Glomerular visceral epithelial cell (primary cell): ENCODE measurements around the gene CCDC3.
A peak's percentile ranks its signal among the peaks of the same experiment; 100 is the strongest.

Experiments used
- DNase-seq: peaks from one replicate; pipeline ENCODE4 v3.0.0-alpha.2; 2016; ENCODE audit errors: extremely low spot score

CCDC3 gene

DNA sequence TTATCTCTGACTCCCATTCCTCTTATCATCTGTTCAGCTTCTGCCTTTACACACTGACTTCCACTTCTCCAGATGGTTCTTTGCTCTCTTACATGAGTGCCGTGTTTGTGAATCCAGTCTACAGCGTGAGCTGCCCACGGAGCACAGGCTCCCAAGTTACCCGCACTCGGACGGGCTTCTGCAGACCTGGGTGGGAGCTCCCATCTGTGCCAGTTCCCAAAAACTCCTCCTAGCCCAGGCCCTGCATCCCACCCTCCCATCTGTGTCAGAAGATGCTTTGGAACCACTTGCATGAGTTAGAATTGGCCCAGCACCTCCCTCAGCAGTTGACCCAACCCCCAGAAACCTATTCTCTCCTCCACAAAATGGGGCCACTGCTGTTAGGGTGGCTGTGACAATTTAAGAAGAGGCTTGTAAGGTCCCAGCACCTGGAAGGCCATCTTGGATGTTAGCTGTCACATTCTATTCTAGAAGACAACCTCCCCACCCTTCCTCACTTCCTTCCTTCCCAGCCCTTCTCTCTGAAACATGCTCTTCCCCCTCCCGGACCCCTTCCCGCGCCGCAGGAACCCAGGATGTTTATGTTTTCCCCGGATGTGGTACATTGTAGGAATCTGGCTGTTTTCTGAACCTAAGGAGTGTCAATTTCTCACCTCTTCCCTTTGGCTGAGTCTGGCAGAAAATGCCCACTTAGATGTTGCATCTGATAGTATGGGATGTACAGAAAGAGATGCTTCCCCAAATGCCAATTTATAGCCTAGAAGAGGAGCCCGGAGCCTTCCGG, 79.2 kb downstream of the CCDC3 start:
- no peak for DNase-seq

GRCh38 chr10:12921163-12921562, 80.3 kb downstream of the CCDC3 start:
- DNase-seq = no peak

DNA sequence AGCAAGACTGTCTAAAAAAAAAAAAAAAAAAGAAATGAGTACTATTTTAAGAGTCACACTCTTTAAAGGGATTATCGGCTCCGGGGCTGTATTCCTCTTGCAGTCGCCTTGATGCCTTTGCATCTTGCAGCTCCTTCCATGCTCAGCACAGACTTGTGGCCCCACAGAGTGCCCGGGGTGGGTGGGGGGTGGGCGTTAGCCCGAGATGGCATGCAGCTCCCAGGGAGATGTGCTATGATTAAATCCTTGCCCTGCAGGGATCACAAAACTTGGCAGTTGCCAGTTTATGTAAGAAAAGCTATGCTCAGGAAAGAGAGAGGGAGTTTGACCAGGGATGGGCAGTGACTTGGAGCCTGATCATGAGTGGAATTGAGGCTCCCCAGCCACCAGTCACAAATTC, 81.9 kb downstream of the CCDC3 start:
- no peak for DNase-seq

DNA sequence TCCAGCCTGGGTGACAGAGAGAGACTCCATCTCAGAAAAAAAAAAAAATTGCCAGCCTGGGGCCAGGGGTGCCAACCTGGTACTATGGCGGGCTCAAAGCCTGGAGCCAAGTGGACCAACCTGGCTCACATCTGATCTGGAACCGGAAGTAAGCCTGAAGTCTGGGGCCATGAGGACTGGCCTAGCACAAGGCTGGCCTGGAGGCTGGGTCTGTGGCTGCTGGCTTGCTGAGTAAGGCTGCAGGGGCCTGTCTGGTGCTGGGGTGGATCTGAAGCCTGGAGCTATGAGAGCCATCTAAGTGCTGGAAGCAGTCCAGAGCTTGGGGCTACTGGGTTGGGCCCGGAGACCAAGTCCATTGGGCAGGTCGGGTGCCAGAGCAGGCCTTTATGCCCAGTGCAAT, 84.9 kb downstream of the CCDC3 start:
- DNase-seq = no peak

DNA sequence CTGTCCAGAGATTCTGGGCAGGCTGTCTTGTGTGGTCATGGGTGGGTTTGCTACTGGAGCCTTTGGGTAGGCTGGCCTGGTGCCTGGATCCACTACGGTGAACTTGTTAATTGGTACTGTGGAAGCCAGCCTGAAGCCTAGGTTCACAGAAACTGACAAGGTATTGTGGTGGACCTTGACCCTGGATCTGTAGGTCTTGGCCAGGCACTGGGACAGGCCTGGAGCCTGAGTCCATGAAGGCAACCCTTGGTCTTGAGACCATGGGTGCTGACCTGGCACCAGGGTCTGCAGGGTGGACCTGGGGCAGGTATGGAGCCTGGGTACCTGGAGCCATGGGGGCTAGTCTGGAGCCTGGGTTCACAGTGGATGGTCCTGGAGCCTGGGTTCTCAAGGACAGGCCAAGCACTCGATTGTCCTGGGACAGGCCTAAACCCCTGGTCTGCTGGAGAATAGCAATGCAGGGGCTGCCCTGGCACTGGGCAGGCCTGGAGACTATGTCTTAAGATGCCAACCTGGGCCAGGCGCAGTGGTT, 85.8 kb downstream of the CCDC3 start:
- no peak for DNase-seq

GRCh38 chr10:12914111-12914510, 87.4 kb downstream of the CCDC3 start:
- DNase-seq = no peak

GRCh38 chr10:12911795-12912194, 89.7 kb downstream of the CCDC3 start:
- DNase-seq = no peak

DNA sequence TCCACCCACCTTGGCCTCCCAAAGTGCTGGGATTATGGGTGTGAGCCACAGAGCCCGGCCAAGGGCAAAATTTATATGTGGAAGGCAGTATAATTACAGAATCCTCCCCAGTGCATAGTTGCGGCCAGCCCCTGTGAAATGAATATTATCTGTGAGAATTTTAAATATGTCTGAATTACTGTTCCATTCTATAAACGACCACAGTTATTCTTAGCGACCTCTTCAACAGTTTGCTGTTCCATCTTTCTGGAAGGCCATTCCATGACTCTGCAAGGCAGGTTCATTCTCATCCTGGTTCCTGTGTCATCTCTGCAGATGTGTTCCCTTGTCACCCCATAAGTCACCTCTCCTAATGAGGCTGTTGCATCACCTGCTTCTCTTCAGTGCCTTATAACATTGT, 90.7 kb downstream of the CCDC3 start:
- DNase-seq = no peak

DNA sequence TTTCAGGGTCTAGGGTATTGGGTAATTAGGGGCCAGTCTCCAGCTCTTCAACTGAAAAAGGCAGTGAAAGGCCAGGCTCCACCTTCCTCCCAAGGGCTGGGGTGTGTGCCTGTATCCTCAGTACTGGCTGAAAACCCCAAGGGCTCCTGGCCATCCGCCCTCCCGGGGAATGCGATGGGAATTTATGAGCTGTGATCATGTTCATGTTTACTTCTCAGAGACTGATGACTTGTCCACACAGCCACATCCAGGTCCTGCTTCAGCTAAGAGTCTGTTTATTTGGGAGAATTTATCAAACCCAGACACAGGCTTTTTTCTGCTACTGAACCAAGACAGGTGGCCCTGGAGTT, 91.7 kb downstream of the CCDC3 start:
- no peak for DNase-seq

GRCh38 chr10:12909182-12909835, 92.2 kb downstream of the CCDC3 start:
- no peak for DNase-seq

DNA sequence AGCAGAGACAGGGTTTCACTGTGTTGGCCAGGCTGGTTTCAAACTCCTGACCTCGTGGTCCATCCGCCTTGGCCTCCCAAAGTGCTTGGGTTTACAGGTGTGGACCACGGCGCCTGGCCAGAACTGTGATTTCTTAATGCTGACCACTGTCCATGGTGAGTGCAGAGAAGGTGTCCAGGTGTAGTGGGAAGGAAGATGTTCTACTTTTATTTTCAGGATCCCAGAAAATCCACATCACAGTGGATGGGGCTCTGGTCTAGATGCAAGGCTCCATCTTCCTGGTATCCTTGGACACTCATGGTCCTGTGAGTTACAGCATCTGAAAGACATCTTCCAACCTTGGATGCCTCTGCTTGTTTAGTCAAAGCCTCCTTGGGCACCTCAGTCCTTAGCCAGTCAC, 92.7 kb downstream of the CCDC3 start:
- no peak for DNase-seq

DNA sequence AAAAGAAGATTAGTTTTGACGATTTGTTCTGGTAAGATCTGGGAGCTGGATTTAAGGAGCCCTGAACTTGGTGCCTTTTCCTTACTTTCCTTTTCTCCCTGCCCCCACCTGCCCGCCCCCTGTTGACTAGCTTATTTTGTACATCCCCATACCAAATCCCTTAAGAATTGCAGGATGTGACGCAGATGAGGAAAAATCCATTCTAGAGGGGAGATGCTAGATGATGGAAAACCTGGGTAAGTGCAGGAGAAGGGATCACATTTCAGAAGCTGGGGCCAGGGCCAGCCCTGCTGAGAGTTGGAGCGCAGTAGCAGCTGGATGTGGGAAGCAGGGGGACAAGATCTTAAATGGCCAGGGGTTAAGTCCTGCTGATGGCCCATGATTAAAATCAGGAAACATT, 93.9 kb downstream of the CCDC3 start:
- DNase-seq = no peak

DNA sequence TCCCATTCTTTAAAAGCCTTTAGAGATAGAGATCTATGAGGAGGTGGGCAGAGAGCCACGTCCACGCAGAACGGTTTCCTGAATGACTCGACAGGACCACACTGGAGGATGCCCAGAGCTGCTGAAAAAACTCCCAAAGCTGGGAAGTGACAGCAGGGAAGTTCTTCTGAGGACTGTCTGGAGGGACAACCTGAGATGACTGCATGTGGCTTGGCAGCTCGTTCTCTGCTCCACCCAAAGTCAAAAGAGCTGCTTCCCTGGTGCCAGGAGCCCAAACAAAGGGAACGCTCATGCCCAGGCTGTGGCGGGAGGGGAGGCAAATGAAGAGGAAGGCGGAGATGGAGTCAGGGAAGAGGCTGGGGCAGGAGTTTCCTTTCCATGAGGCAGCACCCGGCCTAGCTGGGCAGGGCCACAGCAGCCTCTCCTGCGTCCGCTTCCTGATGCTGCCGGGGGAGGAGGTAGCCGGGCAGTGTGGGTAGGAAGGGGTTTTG, 95.4 kb downstream of the CCDC3 start:
- DNase-seq = no peak

DNA sequence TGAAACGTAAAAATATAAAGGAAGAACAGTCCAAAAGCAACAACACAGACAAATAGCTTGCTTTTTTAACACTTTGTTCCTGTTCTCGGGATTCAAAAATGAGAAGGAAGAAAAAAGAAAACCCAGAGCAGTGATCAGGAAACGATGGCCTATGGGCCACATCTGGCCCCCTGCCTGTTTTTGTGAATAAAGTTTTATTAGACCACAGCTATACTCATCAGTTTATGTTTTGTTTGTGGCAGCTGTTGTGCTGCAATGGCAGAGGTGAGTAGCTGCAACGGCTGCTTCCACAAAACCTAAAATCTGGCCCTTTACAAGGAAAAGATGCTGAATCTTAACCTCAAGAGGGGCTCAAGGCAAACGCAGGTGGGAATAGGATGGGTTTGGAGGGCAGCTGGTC, 96.4 kb downstream of the CCDC3 start:
- DNase-seq = no peak

DNA sequence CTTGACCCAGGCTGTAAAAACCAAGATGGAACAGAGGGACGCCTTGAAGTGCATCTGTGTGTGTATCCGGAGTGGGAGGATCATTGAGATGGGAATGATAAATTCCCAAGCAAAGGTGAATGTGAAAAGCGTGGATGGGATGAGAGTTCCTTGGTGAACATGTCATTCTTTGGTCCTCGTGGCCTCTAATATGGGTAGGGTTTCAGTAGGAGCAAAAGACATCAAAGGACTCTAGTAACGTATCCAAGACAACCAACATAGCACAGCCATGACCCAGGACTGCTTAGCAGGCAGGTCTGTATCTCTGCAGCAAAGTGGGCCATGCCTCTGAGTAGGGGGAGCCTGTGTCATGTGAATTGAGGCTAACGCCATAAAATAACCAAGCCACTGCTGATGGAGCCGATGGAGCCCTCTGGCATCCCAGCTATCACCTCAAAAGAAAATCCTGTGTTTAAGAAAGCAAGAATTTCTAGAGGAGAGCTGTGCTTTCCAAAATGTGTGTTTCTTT, 98.6 kb downstream of the CCDC3 start:
- no peak for DNase-seq

DNA sequence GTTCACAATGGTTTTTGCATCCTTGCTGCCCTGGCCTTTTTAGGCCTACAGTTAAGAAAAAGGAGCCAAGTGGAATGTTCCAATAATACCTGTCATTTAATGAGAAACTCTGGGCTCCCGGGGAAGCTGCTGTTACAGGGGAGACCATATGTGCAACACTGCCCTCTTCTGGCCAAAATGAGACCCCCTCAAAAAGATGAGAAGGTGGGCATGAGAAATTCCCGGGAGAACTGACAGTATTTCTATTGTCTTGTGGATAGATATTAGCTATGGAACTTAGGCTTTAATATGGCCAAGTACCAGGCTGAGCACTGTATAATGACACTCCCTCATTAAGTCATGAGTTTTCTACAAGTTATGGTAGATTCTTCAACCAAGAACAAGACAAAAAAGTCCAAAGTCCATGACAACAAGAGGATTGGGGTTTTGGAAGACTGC, 99.4 kb downstream of the CCDC3 start:
- peak; percentile 63 for DNase-seq

GRCh38 chr10:12899546-12899945, 102.0 kb downstream of the CCDC3 start:
- DNase-seq = no peak

GRCh38 chr10:12898271-12898670, 103.2 kb downstream of the CCDC3 start:
- no peak for DNase-seq

DNA sequence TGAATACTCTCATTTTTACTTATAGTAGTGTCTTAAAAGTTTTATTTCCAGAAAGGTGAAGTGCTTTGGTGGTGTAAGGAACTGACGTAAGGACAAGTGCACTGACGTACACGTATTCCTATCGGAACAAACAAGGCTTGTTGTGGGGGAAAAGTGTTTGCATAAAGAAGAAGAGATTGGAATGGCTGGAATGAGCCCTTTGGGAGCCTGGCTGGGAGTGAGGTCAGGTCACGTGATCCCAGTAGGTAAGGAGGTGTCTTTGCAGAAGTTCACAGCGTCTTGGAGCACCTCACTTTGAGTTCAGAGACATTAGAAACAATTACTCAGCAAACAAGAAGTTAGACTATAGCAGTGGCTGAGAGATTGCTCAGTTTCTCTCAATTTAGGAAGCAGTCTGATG, 104.2 kb downstream of the CCDC3 start:
- no peak for DNase-seq

DNA sequence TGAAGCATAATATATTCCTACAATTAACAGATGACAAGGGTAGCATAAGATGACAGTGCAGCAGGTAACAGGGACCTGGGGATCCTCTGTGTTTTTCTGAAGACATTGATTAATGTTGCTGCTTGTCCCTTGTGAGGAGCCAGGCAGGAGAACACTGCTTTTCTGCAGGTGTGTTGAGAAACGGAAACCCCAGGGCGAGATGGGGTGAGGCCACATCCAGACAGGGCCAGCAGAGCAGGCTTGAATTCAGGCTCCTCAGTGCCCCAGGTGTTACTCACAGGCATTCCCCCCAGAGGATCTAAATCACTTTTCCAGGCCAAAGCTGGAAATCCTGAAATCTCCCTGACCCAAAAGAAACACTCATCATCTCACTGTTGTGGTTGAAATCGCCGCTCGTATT, 105.3 kb downstream of the CCDC3 start:
- DNase-seq = no peak

DNA sequence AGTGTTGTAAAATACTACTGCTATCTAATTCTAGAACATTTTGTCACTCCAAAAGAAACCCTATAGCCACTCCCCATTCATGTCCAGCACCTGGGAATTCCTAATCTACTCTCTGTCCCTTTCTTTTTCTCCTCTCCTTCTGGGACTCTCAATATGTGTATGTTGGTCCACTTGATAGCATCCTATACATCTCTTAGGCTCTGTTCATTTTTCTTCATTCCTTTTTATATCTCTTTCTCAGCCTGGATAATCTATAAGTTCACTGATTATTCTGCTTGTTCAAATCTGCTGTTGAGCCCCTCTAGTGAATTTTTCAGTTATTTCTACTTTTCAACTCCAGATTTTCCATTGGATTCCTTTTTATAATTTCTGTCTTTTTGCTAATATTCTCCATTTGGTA, 108.6 kb downstream of the CCDC3 start:
- DNase-seq = no peak

GRCh38 chr10:12890958-12891357, 110.6 kb downstream of the CCDC3 start:
- no peak for DNase-seq

GRCh38 chr10:12888470-12888869, 113.0 kb downstream of the CCDC3 start:
- no peak for DNase-seq
